T-helper 2 cell treated with Interferon-gamma antibody and Interleukin-4, amounts not matched to agents 100 ng/mL and 5 ng/mL, for 36 hours (primary cell): ENCODE data around the gene MRPS35. TPM values are rescaled to one million over a fixed set of nuclear protein-coding genes. Genes with fewer than 3 reads are reported as not detected.

Experiments
- intact Hi-C: fragments of 100-400 bp; cut with micrococcal nuclease; formaldehyde crosslinking; loops from one replicate; pipeline ENCODE4 v1.15.1; 2023
- total RNA-seq: library from RNA; stranded (reverse); gene quantifications from 2 replicates; pipeline ENCODE4 v1.2.3, GENCODE V29; 2022

MRPS35 gene
- total RNA-seq, 1 donor from 2014 or later, result 37.5 TPM

- intact Hi-C loops, result no loop called here
Measured at GRCh38 chr12:27771481-27772327, 61.1 kb downstream of the MRPS35 start.

GRCh38 chr12:27772328-27773049 is 61.9 kb downstream of the MRPS35 start:
- intact Hi-C loops, result no loop called here

- intact Hi-C loops, result no loop called here
Measured at GRCh38 chr12:27777141-27777540, 66.5 kb downstream of the MRPS35 start.

GRCh38 chr12:27778206-27778605 is 67.6 kb downstream of the MRPS35 start:
- intact Hi-C loops, result no loop called here

- intact Hi-C loops, result no loop called here
Measured at GRCh38 chr12:27779416-27779919, 68.8 kb downstream of the MRPS35 start.

- intact Hi-C loops, result loop anchor here (1.0 to 2.0 kb wide), 3 partner anchors 42 to 1601 kb away; partner anchors contain the start of genes ERGIC2 and MRPS35
Measured at GRCh38 chr12:27779920-27780611, 69.4 kb downstream of the MRPS35 start, which contains the start of the genes KLHL42 and MANSC4. Gene KLHL42, plus strand, starts transcription at chr12:27780233. Its CDS starts 98 bp downstream, at chr12:27780331. Gene MANSC4, minus strand, starts transcription at chr12:27780236. Its CDS starts 8,960 bp downstream, at chr12:27771276.

GRCh38 chr12:27780612-27781408 is 70.2 kb downstream of the MRPS35 start:
- intact Hi-C loops, result loop anchor here (1.0 to 2.0 kb wide), 3 partner anchors 41 to 1600 kb away; partner anchors contain the start of genes ERGIC2 and MRPS35

GRCh38 chr12:27781680-27782079 is 71.0 kb downstream of the MRPS35 start:
- intact Hi-C loops, result loop anchor here (2.0 kb wide), 1 partner anchor 1599 kb away; the partner anchor contains the start of gene ERGIC2

- intact Hi-C loops, result no loop called here
Measured at GRCh38 chr12:27782481-27782880, 71.8 kb downstream of the MRPS35 start.

- intact Hi-C loops, result no loop called here
Measured at GRCh38 chr12:27785882-27786570, 75.4 kb downstream of the MRPS35 start.

GRCh38 chr12:27787559-27787958 is 76.9 kb downstream of the MRPS35 start:
- intact Hi-C loops, result no loop called here

- intact Hi-C loops, result no loop called here
Measured at GRCh38 chr12:27790179-27790578, 79.5 kb downstream of the MRPS35 start.

- intact Hi-C loops, result no loop called here
Measured at GRCh38 chr12:27794818-27795584, 84.4 kb downstream of the MRPS35 start.

- intact Hi-C loops, result no loop called here
Measured at GRCh38 chr12:27796128-27796527, 85.5 kb downstream of the MRPS35 start.

GRCh38 chr12:27797301-27798025 is 86.8 kb downstream of the MRPS35 start:
- intact Hi-C loops, result no loop called here

GRCh38 chr12:27800819-27801218 is 90.2 kb downstream of the MRPS35 start:
- intact Hi-C loops, result no loop called here

- intact Hi-C loops, result no loop called here
Measured at GRCh38 chr12:27801630-27802029, 91.0 kb downstream of the MRPS35 start.

GRCh38 chr12:27802511-27802910 is 91.9 kb downstream of the MRPS35 start:
- intact Hi-C loops, result no loop called here
